ENCODE data around the gene SMYD3.

DNA sequence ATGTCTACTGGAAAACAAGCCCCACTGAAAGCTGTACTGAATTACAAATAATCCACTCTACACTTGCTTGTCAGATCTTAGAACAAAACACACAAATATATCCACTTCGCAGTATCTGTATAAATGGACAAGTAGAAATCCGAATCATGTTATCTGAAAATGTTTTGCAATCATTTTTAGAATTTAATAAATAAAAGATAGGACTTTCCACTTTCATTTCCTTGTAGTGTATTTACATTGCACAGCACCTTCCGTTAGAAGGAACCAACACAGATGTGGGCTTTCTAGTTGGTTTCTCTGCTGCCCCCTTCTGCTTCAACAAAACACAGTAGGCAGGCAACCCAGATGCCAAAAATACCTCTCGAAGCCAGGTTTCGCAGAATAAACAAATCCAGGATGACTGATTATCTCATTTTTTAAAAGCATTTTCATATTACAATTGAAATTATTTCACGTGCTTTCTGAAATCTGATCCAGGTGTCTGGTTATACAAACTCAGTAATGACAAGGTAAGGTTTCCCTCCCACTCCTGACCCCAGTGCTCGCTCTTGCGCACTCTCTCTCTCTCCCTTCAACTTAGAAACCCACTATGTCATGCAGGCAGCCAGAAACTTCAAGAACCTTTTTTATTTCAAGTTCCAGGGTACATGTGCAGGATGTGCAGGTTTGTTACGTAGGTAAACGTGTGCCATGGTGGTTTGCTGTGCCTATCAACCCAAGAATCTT lies 389.9 kb downstream of the SMYD3 start:
- TF ChIP-seq, protein P1, sequence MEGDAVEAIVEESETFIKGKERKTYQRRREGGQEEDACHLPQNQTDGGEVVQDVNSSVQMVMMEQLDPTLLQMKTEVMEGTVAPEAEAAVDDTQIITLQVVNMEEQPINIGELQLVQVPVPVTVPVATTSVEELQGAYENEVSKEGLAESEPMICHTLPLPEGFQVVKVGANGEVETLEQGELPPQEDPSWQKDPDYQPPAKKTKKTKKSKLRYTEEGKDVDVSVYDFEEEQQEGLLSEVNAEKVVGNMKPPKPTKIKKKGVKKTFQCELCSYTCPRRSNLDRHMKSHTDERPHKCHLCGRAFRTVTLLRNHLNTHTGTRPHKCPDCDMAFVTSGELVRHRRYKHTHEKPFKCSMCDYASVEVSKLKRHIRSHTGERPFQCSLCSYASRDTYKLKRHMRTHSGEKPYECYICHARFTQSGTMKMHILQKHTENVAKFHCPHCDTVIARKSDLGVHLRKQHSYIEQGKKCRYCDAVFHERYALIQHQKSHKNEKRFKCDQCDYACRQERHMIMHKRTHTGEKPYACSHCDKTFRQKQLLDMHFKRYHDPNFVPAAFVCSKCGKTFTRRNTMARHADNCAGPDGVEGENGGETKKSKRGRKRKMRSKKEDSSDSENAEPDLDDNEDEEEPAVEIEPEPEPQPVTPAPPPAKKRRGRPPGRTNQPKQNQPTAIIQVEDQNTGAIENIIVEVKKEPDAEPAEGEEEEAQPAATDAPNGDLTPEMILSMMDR (IDR thresholded peaks at IDR 0.05): peak; percentile 17 to 48 (median 31)
- TF ChIP-seq POLR2A (IDR thresholded peaks at IDR 0.05): no peak
